SU-DHL-6 (cell line): Measurements from ENCODE around the gene SLC41A1.

Source experiments
- CTCF ChIP-seq: fragments of 200-600 bp; sonication (generic); IDR thresholded peaks from one replicate; pipeline ENCODE4 v1.5.1; 2017; ENCODE audit warnings: antibody characterized with exemption, mild to moderate bottlenecking, low read length, moderate library complexity; ENCODE audit not compliant: insufficient read depth, poor library complexity, severe bottlenecking
- EZH2phosphoT487 ChIP-seq: fragments of 200-600 bp; sonication (generic), shearing (Covaris generic); conservative IDR thresholded peaks from 2 replicates; pipeline ENCODE4 v1.6.1; 2018; ENCODE audit warnings: mild to moderate bottlenecking, antibody characterized with exemption, low read length, moderate library complexity, mixed read lengths

- no peak for TF ChIP-seq CTCF
- no peak for TF ChIP-seq EZH2phosphoT487
These were observed 27.6 kb downstream of the SLC41A1 start for GRCh38 chr1:205785446-205785845.
